HepG2 (cell line): ENCODE data around the gene DOK7. TPM values are rescaled to one million over a fixed set of nuclear protein-coding genes. Genes with fewer than 3 reads are reported as not detected.
A peak's percentile ranks its signal among the peaks of the same experiment; 100 is the strongest.

ENCODE experiments used
- ATAC-seq: fragments of 200-7000 bp; cut with Tn5 transposase; 3 replicates; pipeline ENCODE4 v1.9.1; 2020; ENCODE audit warnings: mild to moderate bottlenecking, moderate library complexity
- BruUV-seq: library from RNA; stranded (reverse); fragments of 400-500 nt; replicated peaks from 2 replicates; lab custom pipeline; 2021; lab: Mats Ljungman, UMichigan
- CTCF ChIA-PET: fragments of 300-600 bp; formaldehyde crosslinking; extraction: SDS; loops from one replicate; lab custom pipeline; 2021; ENCODE audit warnings: low total read pairs, inconsistent platforms, low intra/inter-chr PET ratio; lab: Yijun Ruan, JAX
- POLR2A ChIA-PET: fragments of 350-600 bp; sonication (Branson Sonifier 250); formaldehyde crosslinking; loops from one replicate; lab custom pipeline; 2020; ENCODE audit warnings: antibody characterized with exemption, inconsistent platforms; lab: Yijun Ruan, JAX
- DNase-seq: peaks from one replicate; pipeline ENCODE4 v3.0.0-alpha.2; 2015; ENCODE audit warnings: low spot score
- FAIRE-seq: peaks from 3 replicates; lab custom pipeline; 2011; peaks lifted over from hg19 to GRCh38; lab: Jason Lieb, UNC
- H2AFZ ChIP-seq: one replicate; pipeline ENCODE4 v1.6.1; 2011; ENCODE audit warnings: low read length, inconsistent platforms
- H3K27ac ChIP-seq: fragments of 300-600 bp; 3 replicates; pipeline ENCODE4 v1.8.0; 2011; ENCODE audit warnings: mixed run types, mild to moderate bottlenecking, mixed read lengths, low read length, inconsistent platforms; ENCODE audit not compliant: insufficient read depth; ENCODE audit errors: extremely low read length
- H3K27me3 ChIP-seq, 2 experiments: fragments of 200-600 bp in 1 of 2; 2 replicates in 1 of 2; 3 replicates in 1 of 2; pipeline versions ENCODE4 v1.6.0 to v1.8.0; 2011; ENCODE audit warnings: low read length in 2 of 2, mild to moderate bottlenecking in 2 of 2, moderate library complexity in 2 of 2, inconsistent platforms in 1 of 2; ENCODE audit not compliant: insufficient read depth in 2 of 2, control insufficient read depth in 1 of 2
- H3K36me3 ChIP-seq, 2 experiments: fragments of 200-600 bp in 1 of 2; replicated peaks in 1 of 2; 2 replicates in 1 of 2; 3 replicates in 1 of 2; pipeline versions ENCODE4 v1.5.1 to v1.8.0; 2011; ENCODE audit warnings: low read length in 2 of 2, inconsistent platforms in 1 of 2; ENCODE audit not compliant: insufficient read depth in 2 of 2, control insufficient read depth in 1 of 2
- H3K4me1 ChIP-seq: 2 replicates; pipeline ENCODE4 v1.5.1; 2012; ENCODE audit warnings: low read length, inconsistent platforms; ENCODE audit not compliant: insufficient read depth
- H3K4me2 ChIP-seq: 2 replicates; pipeline ENCODE4 v1.6.0; 2011; ENCODE audit warnings: low read depth, low read length, inconsistent platforms
- H3K4me3 ChIP-seq, 3 experiments: fragments of 200-600 bp in 1 of 3; sonication (generic), shearing (Covaris generic) in 1 of 3; replicated peaks in 1 of 3; 2 replicates each; pipeline ENCODE4 v1.5.1; 2011 to 2016; ENCODE audit warnings: low read length in 3 of 3, inconsistent platforms in 2 of 3, low read depth in 2 of 3, mild to moderate bottlenecking in 2 of 3, control low read depth in 1 of 3, mixed read lengths in 1 of 3; ENCODE audit not compliant: insufficient read depth in 1 of 3
- H3K79me2 ChIP-seq: one replicate; pipeline ENCODE4 v1.6.1; 2011; ENCODE audit warnings: low read length, inconsistent platforms; ENCODE audit not compliant: insufficient read depth
- H3K9ac ChIP-seq: 2 replicates; pipeline ENCODE4 v1.6.0; 2011; ENCODE audit warnings: mild to moderate bottlenecking, low read depth, low read length, inconsistent platforms; ENCODE audit not compliant: insufficient read depth
- H3K9me3 ChIP-seq: 2 replicates; pipeline ENCODE4 v1.5.1; 2012; ENCODE audit warnings: mild to moderate bottlenecking, low read length
- H4K20me1 ChIP-seq: 2 replicates; pipeline ENCODE4 v1.6.0; 2011; ENCODE audit warnings: inconsistent platforms, mild to moderate bottlenecking, low read length, moderate library complexity; ENCODE audit not compliant: insufficient read depth
- EZH2 ChIP-seq: conservative IDR thresholded peaks from 2 replicates; pipeline ENCODE4 v1.6.1; 2012; ENCODE audit warnings: mild to moderate bottlenecking, low read depth, low read length, moderate library complexity
- HOXA9 ChIP-seq: sonication (generic); formaldehyde crosslinking; IDR thresholded peaks from 2 replicates; pipeline ENCODE4 v1.8.1; 2022; ENCODE audit warnings: missing genetic modification reagents, mild to moderate bottlenecking, moderate library complexity, borderline replicate concordance
- RBFOX2 ChIP-seq: fragments of 200-400 bp; formaldehyde crosslinking; IDR thresholded peaks from 2 replicates; pipeline ENCODE4 v1.6.1; 2017; ENCODE audit warnings: low read depth, mild to moderate bottlenecking, low read length
- SMARCE1 ChIP-seq: fragments of 450-650 bp; IDR thresholded peaks from 2 replicates; pipeline ENCODE4 v1.6.1; 2017; ENCODE audit warnings: borderline replicate concordance
- ZNF720 ChIP-seq: sonication (generic); formaldehyde crosslinking; IDR thresholded peaks from 2 replicates; pipeline ENCODE4 v1.4.0; 2020; ENCODE audit warnings: missing genetic modification reagents
- WGBS: methylation state at CpG from one replicate; pipeline ENCODE4 v1.1.6; 2017; ENCODE audit warnings: low lambda C conversion rate; 5-methylcytosine and 5-hydroxymethylcytosine counted together
- in situ Hi-C: cut with HindIII; loops from 2 replicates; pipeline ENCODE4 v1.10.0; 2017; ENCODE audit warnings: low pct_unique_long_range_greater_than_20kb; ENCODE audit not compliant: extremely low pct_ligation_motif_present
- intact Hi-C: fragments of 100-400 bp; cut with micrococcal nuclease; formaldehyde crosslinking; loops from one replicate; pipeline ENCODE4 v1.10.0; 2022; ENCODE audit not compliant: unreplicated experiment
- polyA plus RNA-seq, 8 experiments: library from polyadenylated mRNA; depleted of rRNA in 3 of 8; stranded (reverse) in 7 of 8; unstranded in 1 of 8; fragments of >200 nt; fragmentation: Illumina TruSeq in 4 of 8; extraction: Trizol in 4 of 8; gene quantifications; 2 replicates each; pipeline versions ENCODE4 v1.2.1 to v1.2.3, GENCODE V29; 2011 to 2016; ENCODE audit warnings: low read depth in 4 of 8, missing spikeins in 1 of 8, mixed read lengths in 1 of 8; ENCODE audit not compliant: insufficient read depth in 1 of 8
- total RNA-seq, 5 experiments: library from RNA; depleted of rRNA; stranded (reverse); fragments of >200 nt; fragmentation: Illumina TruSeq; extraction: Trizol; gene quantifications; 2 replicates each; pipeline ENCODE4 v1.2.3, GENCODE V29; 2016; ENCODE audit warnings: low read depth in 1 of 5

DOK7 gene
- total and polyA plus RNA-seq, 2 of the 13 experiments (the other 11 are each of a cell fraction or from before 2014, with no cell fraction given): 0.03 to 0.07 TPM

DNA sequence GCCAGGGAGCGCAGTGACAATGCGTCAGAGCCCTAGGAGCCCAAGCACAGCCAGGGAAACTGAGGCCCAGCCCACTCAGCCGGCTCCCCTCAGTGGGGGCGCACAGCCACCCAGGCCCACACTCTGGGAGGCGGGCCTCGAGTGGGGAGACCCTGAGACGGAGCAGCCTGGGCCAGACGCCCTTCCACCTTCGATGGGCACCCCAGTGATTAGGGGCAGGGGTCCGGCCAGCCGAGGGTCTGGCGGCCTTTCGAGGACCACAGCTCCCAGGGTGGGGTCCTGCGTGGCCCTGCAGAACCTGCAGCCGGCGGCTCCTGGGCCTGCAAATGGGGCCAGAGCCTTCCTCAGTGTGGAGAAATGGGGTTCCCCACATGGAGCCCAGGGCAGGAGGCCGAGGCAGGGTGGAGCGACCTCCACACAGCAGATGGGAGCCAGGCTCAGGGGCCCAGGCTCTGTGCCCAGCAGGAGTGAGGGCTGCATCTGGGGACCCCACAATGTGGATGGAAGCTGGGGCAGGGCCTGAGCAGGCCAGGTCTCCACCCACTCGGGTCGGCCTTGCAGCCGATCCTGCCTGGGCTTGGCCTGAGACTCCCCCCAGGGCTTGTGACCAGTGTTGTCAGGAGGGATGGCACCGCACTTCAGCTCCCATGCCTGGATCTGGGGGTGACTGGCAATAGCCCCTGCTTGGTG is 16.3 kb upstream of the DOK7 start (continued):
- TF ChIP-seq SMARCE1 (no peak), ZNF720 (CRISPR knock-in tag) (no peak), EZH2 (no peak)

GRCh38 chr4:3447431-3448395 is 15.4 kb upstream of the DOK7 start:
- DNase-seq (no peak), ATAC-seq (no peak), FAIRE-seq (no peak)
- ChIA-PET CTCF (no interaction called here), POLR2A (no interaction called here)
- H3K4me1 ChIP-seq: peaks cover 38% of the 10 kb centered on the region
- H3K9ac ChIP-seq: no peak overlapping the region
- H3K27ac ChIP-seq: no peak overlapping the region
- no peak overlapping the region for H3K4me3 ChIP-seq
- 93% methylated on average over 30 of the region's 53 CpGs for WGBS
- no peak overlapping the region for H2AFZ ChIP-seq
- no TSS peak for BruUV-seq
- TF ChIP-seq HOXA9 (CRISPR knock-in tag) (no peak), RBFOX2 (peak; percentile 9; the same call in 1 of the 2 replicates)
- H3K36me3 ChIP-seq: no peaks in the 10 kb centered on the region
- intact Hi-C loops (no loop called here), in situ Hi-C loops (loop anchor here (5.0 kb wide), 1 partner anchor 100 kb away; no protein-coding TSS in a partner anchor)
- H3K4me2 ChIP-seq: no peak overlapping the region
- H3K79me2 ChIP-seq: no peaks in the 10 kb centered on the region
- H4K20me1 ChIP-seq: no peaks in the 10 kb centered on the region
- no peaks in the 10 kb centered on the region for H3K9me3 ChIP-seq
- H3K27me3 ChIP-seq: no peaks in the 10 kb centered on the region
